GM23338 (cell line): ENCODE measurements around the gene TSHZ2. TPM values are rescaled to one million over a fixed set of nuclear protein-coding genes. Genes with fewer than 3 reads are reported as not detected.

Experiments used
- ATAC-seq: fragments of 200-7000 bp; cut with Tn5 transposase; 3 replicates; pipeline ENCODE4 v1.9.1; 2020
- DNase-seq: peaks from one replicate; pipeline ENCODE4 v3.0.0-alpha.2; 2015; ENCODE audit warnings: low spot score
- H2AFZ ChIP-seq: fragments of 200-600 bp; sonication (generic); 2 replicates; pipeline ENCODE4 v1.8.0; 2016; ENCODE audit warnings: antibody characterized with exemption, mild to moderate bottlenecking, moderate library complexity
- H3F3A ChIP-seq: fragments of 200-600 bp; sonication (generic); replicated peaks from 2 replicates; pipeline ENCODE4 v1.8.0; 2017; ENCODE audit warnings: antibody characterized with exemption, mixed run types, low read depth
- H3K27ac ChIP-seq: fragments of 200-600 bp; sonication (generic); 2 replicates; pipeline ENCODE4 v1.6.1; 2016; ENCODE audit warnings: low read depth
- H3K27me3 ChIP-seq: fragments of 200-600 bp; sonication (generic); 2 replicates; pipeline ENCODE4 v1.8.0; 2016; ENCODE audit warnings: mild to moderate bottlenecking, mixed run types, moderate library complexity; ENCODE audit not compliant: insufficient read depth
- H3K36me3 ChIP-seq: fragments of 200-600 bp; sonication (generic); 2 replicates; pipeline ENCODE4 v1.8.0; 2016; ENCODE audit warnings: mild to moderate bottlenecking; ENCODE audit not compliant: insufficient read depth
- H3K4me1 ChIP-seq: fragments of 200-600 bp; sonication (generic); 2 replicates; pipeline ENCODE4 v1.8.0; 2016; ENCODE audit warnings: mild to moderate bottlenecking, moderate library complexity; ENCODE audit not compliant: insufficient read depth
- H3K4me2 ChIP-seq: fragments of 200-600 bp; sonication (generic); 2 replicates; pipeline ENCODE4 v1.7.1; 2017; ENCODE audit warnings: mixed run types
- H3K4me3 ChIP-seq: fragments of 200-600 bp; sonication (generic); 2 replicates; pipeline ENCODE4 v1.6.1; 2016; ENCODE audit warnings: mixed run types
- H3K79me2 ChIP-seq: fragments of 200-600 bp; sonication (generic); replicated peaks from 2 replicates; pipeline ENCODE4 v1.8.0; 2017; ENCODE audit warnings: mild to moderate bottlenecking; ENCODE audit not compliant: insufficient read depth
- H3K9me2 ChIP-seq: fragments of 200-600 bp; sonication (generic); 2 replicates; pipeline ENCODE4 v1.8.0; 2017; ENCODE audit not compliant: insufficient read depth
- H4K20me1 ChIP-seq: fragments of 200-600 bp; sonication (generic); replicated peaks from 2 replicates; pipeline ENCODE4 v1.8.0; 2017; ENCODE audit warnings: mild to moderate bottlenecking; ENCODE audit not compliant: insufficient read depth
- H3K27ac Mint-ChIP-seq: 2 replicates; pipeline ENCODE4 v1.8.0; 2020; ENCODE audit warnings: inconsistent platforms, mild to moderate bottlenecking, moderate library complexity, mixed read lengths
- H3K27me3 Mint-ChIP-seq: 3 replicates; pipeline ENCODE4 v1.8.0; 2022; ENCODE audit warnings: low read depth, mild to moderate bottlenecking, moderate library complexity, mixed read lengths, inconsistent platforms; ENCODE audit not compliant: insufficient read depth, poor library complexity
- H3K36me3 Mint-ChIP-seq: 3 replicates; pipeline ENCODE4 v1.8.0; 2021; ENCODE audit warnings: low read depth, mild to moderate bottlenecking, inconsistent platforms, moderate library complexity, mixed read lengths
- H3K4me1 Mint-ChIP-seq: 3 replicates; pipeline ENCODE4 v1.8.0; 2020; ENCODE audit warnings: mild to moderate bottlenecking, inconsistent platforms, mixed read lengths
- H3K4me3 Mint-ChIP-seq: 3 replicates; pipeline ENCODE4 v1.8.0; 2021; ENCODE audit warnings: moderate library complexity, mild to moderate bottlenecking, inconsistent platforms, mixed read lengths
- H3K9me3 Mint-ChIP-seq: 3 replicates; pipeline ENCODE4 v1.8.0; 2020; ENCODE audit warnings: moderate library complexity, mild to moderate bottlenecking, inconsistent platforms, mixed read lengths
- CREB1 ChIP-seq: fragments of 250-450 bp; sonication (Bioruptor Pico); IDR thresholded peaks from 2 replicates; pipeline ENCODE4 v1.5.0; 2020; ENCODE audit warnings: low read depth, mild to moderate bottlenecking, moderate library complexity
- CTCF ChIP-seq, 2 experiments: fragments of 200-600 bp in 1 of 2; sonication (generic) in 1 of 2; conservative IDR thresholded peaks; 2 replicates each; pipeline versions ENCODE4 v1.5.1 to v1.6.1; 2016 to 2017; ENCODE audit warnings: antibody characterized with exemption in 2 of 2, low read depth in 2 of 2, mild to moderate bottlenecking in 2 of 2, moderate library complexity in 1 of 2
- ETS1 ChIP-seq: IDR thresholded peaks from 2 replicates; pipeline ENCODE4 v1.6.1; 2016; ENCODE audit warnings: antibody characterized with exemption
- EZH2phosphoT487 ChIP-seq: fragments of 200-600 bp; sonication (generic); IDR thresholded peaks from one replicate; pipeline ENCODE4 v1.8.1; 2018; ENCODE audit warnings: antibody characterized with exemption; ENCODE audit not compliant: unreplicated experiment
- JUNB ChIP-seq: IDR thresholded peaks from one replicate; pipeline ENCODE4 v1.6.1; 2016; ENCODE audit warnings: antibody characterized with exemption; ENCODE audit not compliant: unreplicated experiment
- NANOG ChIP-seq: IDR thresholded peaks from 2 replicates; pipeline ENCODE4 v1.6.1; 2016; ENCODE audit warnings: antibody characterized with exemption, borderline replicate concordance
- POLR2AphosphoS5 ChIP-seq: IDR thresholded peaks from 2 replicates; pipeline ENCODE4 v1.6.1; 2016; ENCODE audit warnings: antibody characterized with exemption, low read depth
- REST ChIP-seq: IDR thresholded peaks from one replicate; pipeline ENCODE4 v1.6.1; 2018; ENCODE audit warnings: antibody characterized with exemption; ENCODE audit not compliant: unreplicated experiment
- STAT1 ChIP-seq: IDR thresholded peaks from one replicate; pipeline ENCODE4 v1.6.1; 2016; ENCODE audit warnings: antibody characterized with exemption; ENCODE audit not compliant: unreplicated experiment
- ZNF114 ChIP-seq: fragments of 250-450 bp; sonication (Bioruptor Pico); IDR thresholded peaks from 2 replicates; pipeline ENCODE4 v1.5.0; 2020; ENCODE audit warnings: mild to moderate bottlenecking, moderate library complexity
- ZNF331 ChIP-seq: fragments of 250-450 bp; sonication (Bioruptor Pico); IDR thresholded peaks from 2 replicates; pipeline ENCODE4 v1.5.0; 2020; ENCODE audit warnings: low read depth, mild to moderate bottlenecking, moderate library complexity
- polyA plus RNA-seq: library from polyadenylated mRNA; unstranded; fragments of >200 nt; fragmentation: Nextera tagmentation; extraction: Ambion mirVana; gene quantifications from 2 replicates; pipeline ENCODE4 v1.2.1, GENCODE V29; 2016
- total RNA-seq: library from RNA; depleted of rRNA; stranded (reverse); fragments of >200 nt; shearing (Covaris generic); gene quantifications from 2 replicates; pipeline ENCODE4 v1.2.3, GENCODE V29; 2014

Gene TSHZ2
- total and polyA plus RNA-seq, 2 experiments from 2014 or later = 0.49 to 1.3 TPM

- H4K20me1 ChIP-seq = no peaks in the 10 kb centered on the region
- Mint-ChIP-seq H3K27ac (no peak overlapping the region), H3K4me3 (no peak overlapping the region), H3K27me3 (peaks cover 5% of the 10 kb centered on the region), H3K36me3 (no peaks in the 10 kb centered on the region), H3K4me1 (peaks cover 9% of the 10 kb centered on the region; the same call in 2 of the 3 replicates), H3K9me3 (no peaks in the 10 kb centered on the region)
- no peaks in the 10 kb centered on the region for H3F3A ChIP-seq
- H3K27ac ChIP-seq = no peak overlapping the region
- H3K27me3 ChIP-seq = no peaks in the 10 kb centered on the region
- no peaks in the 10 kb centered on the region for H3K79me2 ChIP-seq
- no peaks in the 10 kb centered on the region for H3K36me3 ChIP-seq
- DNase-seq (no peak), ATAC-seq (no peak)
- no peak overlapping the region for H3K4me3 ChIP-seq
- no peak overlapping the region for H3K4me2 ChIP-seq
- no peak for TF ChIP-seq JUNB
- TF ChIP-seq STAT1 = no peak
- H3K9me2 ChIP-seq = 0 out of 2 replicates have a peak, but pooled peaks cover 3% of the 10 kb centered on the region
- no peaks in the 10 kb centered on the region; the same call in 1 of the 2 replicates for H3K4me1 ChIP-seq
- no peak overlapping the region for H2AFZ ChIP-seq
These were observed 26.9 kb downstream of the TSHZ2 start for GRCh38 chr20:52999040-52999439.

GRCh38 chr20:53001498-53002301 lies 29.5 kb downstream of the TSHZ2 start:
- no peaks in the 10 kb centered on the region for H3K9me3 Mint-ChIP-seq
- H3K27ac ChIP-seq = 0 out of 2 replicates have a peak overlapping the region, but pooled peaks have one; percentile 57
- no peaks in the 10 kb centered on the region for H3K36me3 Mint-ChIP-seq
- H3K4me2 ChIP-seq = no peak overlapping the region
- ATAC-seq (no peak), DNase-seq (no peak)
- peak overlapping the region; percentile 63; the same call in 1 of the 2 replicates for H2AFZ ChIP-seq
- H3K4me3 ChIP-seq = no peak overlapping the region
- H3K79me2 ChIP-seq = no peaks in the 10 kb centered on the region
- no peaks in the 10 kb centered on the region for H3F3A ChIP-seq
- H3K4me1 Mint-ChIP-seq = peaks cover 9% of the 10 kb centered on the region; the same call in 2 of the 3 replicates
- no peaks in the 10 kb centered on the region for H3K36me3 ChIP-seq
- peaks cover 2% of the 10 kb centered on the region for H3K27me3 Mint-ChIP-seq
- H4K20me1 ChIP-seq = no peaks in the 10 kb centered on the region
- no peak overlapping the region for H3K27ac Mint-ChIP-seq
- no peak overlapping the region for H3K4me3 Mint-ChIP-seq
- no peaks in the 10 kb centered on the region for H3K27me3 ChIP-seq
- H3K9me2 ChIP-seq = no peaks in the 10 kb centered on the region
- no peaks in the 10 kb centered on the region for H3K4me1 ChIP-seq
- TF ChIP-seq EZH2phosphoT487 (no peak), ZNF114 (CRISPR knock-in tag) (no peak), ETS1 (no peak), CTCF (conservative IDR thresholded peaks at IDR 0.05; ENCODE audit: low read depth in 2 of 2) (no peak), REST (no peak), ZNF331 (no peak), NANOG (no peak), CREB1 (CRISPR knock-in tag) (no peak), STAT1 (no peak), JUNB (no peak), POLR2AphosphoS5 (no peak)
